Endothelial cell of umbilical vein (primary cell): ENCODE results near the gene FBN3. TPM values are rescaled to one million over a fixed set of nuclear protein-coding genes. Genes with fewer than 3 reads are reported as not detected.

Source experiments
- BruUV-seq: library from RNA; stranded (reverse); fragments of 400-500 nt; replicated peaks from 2 replicates; lab custom pipeline; 2021; lab: Mats Ljungman, UMichigan
- CTCF ChIA-PET: fragments of 300-600, 350-600 bp; sonication (Branson Sonifier 250); formaldehyde crosslinking; loops from one replicate; lab custom pipeline; 2021; ENCODE audit warnings: antibody characterized with exemption, inconsistent platforms; lab: Charles Lee
- POLR2A ChIA-PET: fragments of 300-600, 350-600 bp; sonication (Branson Sonifier 250); formaldehyde crosslinking; loops from one replicate; lab custom pipeline; 2021; ENCODE audit warnings: antibody characterized with exemption, inconsistent platforms; lab: Charles Lee
- DNase-seq: peaks from one replicate; pipeline ENCODE4 v3.0.0-alpha.2; 2011; ENCODE audit warnings: low read depth, low spot score
- FAIRE-seq: peaks from 2 replicates; lab custom pipeline; 2011; peaks lifted over from hg19 to GRCh38; lab: Jason Lieb, UNC
- H2AFZ ChIP-seq: 2 replicates; pipeline ENCODE4 v1.6.0; 2012; ENCODE audit warnings: low read depth, low read length, control low read depth, inconsistent platforms
- H3K27ac ChIP-seq: 2 replicates; pipeline ENCODE4 v1.5.1; 2011; ENCODE audit warnings: low read depth, mild to moderate bottlenecking, control low read depth, low read length, moderate library complexity; ENCODE audit not compliant: insufficient read depth
- H3K27me3 ChIP-seq, 2 experiments: 2 replicates each; pipeline versions ENCODE4 v1.6.0 to v1.6.1; 2011; ENCODE audit warnings: low read length in 2 of 2, mixed read lengths in 1 of 2; ENCODE audit not compliant: control insufficient read depth in 2 of 2, insufficient read depth in 2 of 2
- H3K36me3 ChIP-seq, 2 experiments: 2 replicates in 1 of 2; 3 replicates in 1 of 2; pipeline ENCODE4 v1.5.1; 2011; ENCODE audit warnings: low read length in 2 of 2, mild to moderate bottlenecking in 1 of 2, moderate library complexity in 1 of 2; ENCODE audit not compliant: control insufficient read depth in 2 of 2, insufficient read depth in 2 of 2; ENCODE audit errors: extremely low read depth in 1 of 2
- H3K4me1 ChIP-seq: 3 replicates; pipeline ENCODE4 v1.5.1; 2011; ENCODE audit warnings: mild to moderate bottlenecking, low read length; ENCODE audit not compliant: control insufficient read depth, insufficient read depth; ENCODE audit errors: extremely low read depth
- H3K4me2 ChIP-seq: 2 replicates; pipeline ENCODE4 v1.6.1; 2011; ENCODE audit warnings: low read length, control low read depth, mixed read lengths; ENCODE audit not compliant: insufficient read depth
- H3K4me3 ChIP-seq, 3 experiments: fragments of 200-600 bp in 1 of 3; sonication (generic), shearing (Covaris generic) in 1 of 3; replicated peaks in 1 of 3; 2 replicates each; pipeline ENCODE4 v1.5.1; 2011 to 2016; ENCODE audit warnings: control low read depth in 3 of 3, low read length in 3 of 3, mild to moderate bottlenecking in 2 of 3, inconsistent platforms in 1 of 3, low read depth in 1 of 3, moderate library complexity in 1 of 3; ENCODE audit not compliant: insufficient read depth in 1 of 3
- H3K79me2 ChIP-seq: 2 replicates; pipeline ENCODE4 v1.6.0; 2012; ENCODE audit warnings: low read length, inconsistent platforms; ENCODE audit not compliant: control insufficient read depth, insufficient read depth
- H3K9ac ChIP-seq: replicated peaks from 2 replicates; pipeline ENCODE3; 2011; ENCODE audit warnings: low read length, control low read depth; ENCODE audit not compliant: insufficient read depth; ENCODE audit errors: extremely low read depth
- H3K9me1 ChIP-seq: replicated peaks from 3 replicates; pipeline ENCODE4 v1.6.0; 2011; ENCODE audit warnings: mild to moderate bottlenecking, low read length; ENCODE audit not compliant: control insufficient read depth, insufficient read depth; ENCODE audit errors: extremely low read depth
- H3K9me3 ChIP-seq: replicated peaks from 2 replicates; pipeline ENCODE4 v1.5.1; 2012; ENCODE audit warnings: low read length, inconsistent platforms; ENCODE audit not compliant: control insufficient read depth, insufficient read depth
- H4K20me1 ChIP-seq: replicated peaks from 2 replicates; pipeline ENCODE3; 2011; ENCODE audit warnings: mild to moderate bottlenecking, low read length; ENCODE audit not compliant: control insufficient read depth, insufficient read depth; ENCODE audit errors: extremely low read depth
- EZH2 ChIP-seq: IDR thresholded peaks from 2 replicates; pipeline ENCODE4 v1.6.1; 2012; ENCODE audit warnings: borderline replicate concordance, low read depth, mild to moderate bottlenecking, moderate library complexity, low read length, inconsistent platforms; ENCODE audit not compliant: severe bottlenecking
- FOS ChIP-seq: IDR thresholded peaks from 2 replicates; pipeline ENCODE4 v1.6.1; 2011; ENCODE audit warnings: mild to moderate bottlenecking, low read length, moderate library complexity, borderline replicate concordance; ENCODE audit not compliant: insufficient read depth
- GATA2 ChIP-seq: IDR thresholded peaks from 2 replicates; pipeline ENCODE4 v1.7.0; 2011; ENCODE audit warnings: low read depth, mild to moderate bottlenecking, moderate library complexity, mixed read lengths, low read length; ENCODE audit not compliant: insufficient read length, insufficient read depth
- JUN ChIP-seq: IDR thresholded peaks from 2 replicates; pipeline ENCODE4 v1.6.1; 2011; ENCODE audit warnings: borderline replicate concordance, low read depth; ENCODE audit not compliant: insufficient read length, insufficient read depth
- MYC ChIP-seq: IDR thresholded peaks from one replicate; pipeline ENCODE4 v1.6.1; 2011; ENCODE audit warnings: mild to moderate bottlenecking, low read depth, low read length
- POLR2A ChIP-seq: IDR thresholded peaks from 2 replicates; pipeline ENCODE4 v1.6.1; 2012; ENCODE audit warnings: low read depth, mild to moderate bottlenecking, control low read depth, low read length
- POLR2AphosphoS5 ChIP-seq: IDR thresholded peaks from 2 replicates; pipeline ENCODE4 v1.6.1; 2012; ENCODE audit warnings: low read depth, mild to moderate bottlenecking, control low read depth, low read length, moderate library complexity; ENCODE audit not compliant: insufficient read depth
- dilution Hi-C: fragments of 300-500 bp; cut with MboI; formaldehyde crosslinking; loops from one replicate; pipeline ENCODE4 v1.15.0; 2019; ENCODE audit warnings: low sequenced_read_pairs; ENCODE audit not compliant: extremely low pct_ligation_motif_present
- intact Hi-C: fragments of 100-400 bp; cut with micrococcal nuclease; formaldehyde crosslinking; loops from one replicate; pipeline ENCODE4 v1.10.0; 2022
- polyA plus RNA-seq, 4 experiments: library from polyadenylated mRNA; depleted of rRNA in 3 of 4; stranded (reverse) in 3 of 4; unstranded in 1 of 4; fragments of >200 nt; gene quantifications; 2 replicates each; pipeline versions ENCODE4 v1.2.1 to v1.2.3, GENCODE V29; 2011 to 2012; ENCODE audit warnings: missing spikeins in 1 of 4
- total RNA-seq: library from RNA; stranded (reverse); gene quantifications from 2 replicates; pipeline ENCODE4 v1.2.3, GENCODE V29; 2021
- TF ChIP-seq, protein P1 (sequence below), 2 donors: IDR thresholded peaks; 1 replicate in 1 of 2; 2 replicates in 1 of 2; pipeline ENCODE4 v1.5.1; 2011; ENCODE audit warnings: low read length in 2 of 2, mild to moderate bottlenecking in 2 of 2, moderate library complexity in 2 of 2, control low read depth in 1 of 2, inconsistent platforms in 1 of 2, low read depth in 1 of 2; ENCODE audit not compliant: insufficient read depth in 1 of 2; ENCODE audit errors: extremely low read depth in 1 of 2
- TF ChIP-seq, protein P2 (sequence below): IDR thresholded peaks from 2 replicates; pipeline ENCODE4 v1.6.1; 2011; ENCODE audit not compliant: insufficient read depth, insufficient read length

The FBN3 gene
- total and polyA plus RNA-seq, 2 donors (not counting 3 experiments of a cell fraction or from before 2014, with no cell fraction given), result not detected

DNA sequence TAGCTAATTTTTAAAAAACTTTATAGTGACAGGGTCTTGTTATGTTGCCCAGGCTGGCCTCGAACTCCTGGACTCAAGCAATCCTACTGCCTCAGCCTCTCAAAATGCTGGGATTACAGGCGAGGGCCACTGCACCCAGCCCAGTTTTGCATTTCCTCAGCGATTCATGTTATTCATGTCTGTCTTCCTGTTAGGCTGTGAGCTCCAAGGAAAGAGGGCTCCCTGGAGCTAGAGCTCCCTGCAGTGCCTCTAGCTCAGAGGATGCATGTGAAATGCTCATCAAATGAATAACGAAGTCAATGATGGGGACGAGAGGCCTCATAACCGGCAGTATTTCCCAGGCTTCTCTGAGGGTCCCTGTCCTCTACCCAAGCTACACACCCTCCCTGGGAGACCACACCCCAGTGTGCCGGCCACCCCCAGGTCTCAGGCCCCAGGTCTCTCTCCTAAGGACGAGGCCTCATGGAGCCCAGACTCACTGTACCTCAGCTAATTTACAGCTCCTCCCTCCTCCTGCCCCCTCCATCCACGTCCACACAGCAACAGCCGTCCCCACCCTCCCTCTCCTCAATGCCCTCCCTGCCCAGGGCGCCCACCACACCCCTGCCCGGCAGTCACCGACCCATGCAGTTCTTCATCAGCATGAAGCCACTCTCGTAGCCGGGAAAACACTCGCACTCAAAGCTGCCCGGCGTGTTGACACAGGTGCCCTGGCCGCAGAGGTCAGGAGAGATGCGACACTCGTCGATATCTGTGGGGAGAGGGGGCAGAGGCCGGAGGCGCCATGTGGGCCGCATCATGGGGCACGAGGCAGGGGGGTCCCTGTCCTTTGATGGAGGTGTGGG is 28.5 kb downstream of the FBN3 start:
- H3K9me3 ChIP-seq, result no peaks in the 10 kb centered on the region

DNA sequence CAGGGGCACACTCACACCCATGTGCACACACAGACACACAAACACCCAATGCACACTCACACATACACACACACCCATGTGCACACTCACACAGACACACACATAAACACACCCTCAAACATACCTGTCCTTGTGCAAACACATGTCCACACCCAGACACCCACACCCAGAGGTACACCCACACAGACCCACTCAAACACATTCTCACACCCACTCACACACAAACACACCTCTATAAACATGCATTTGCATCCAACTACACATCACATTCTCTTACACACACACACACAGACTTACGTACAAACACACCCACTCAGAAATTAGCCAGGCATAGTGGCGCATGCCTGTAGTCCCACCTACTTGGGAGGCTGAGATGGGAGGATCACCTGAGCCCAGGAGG is 31.4 kb downstream of the FBN3 start:
- Histone ChIP-seq H3K27me3 (no peaks in the 10 kb centered on the region), H3K9ac (no peak overlapping the region), H4K20me1 (no peaks in the 10 kb centered on the region), H3K9me1 (no peaks in the 10 kb centered on the region), H3K79me2 (no peaks in the 10 kb centered on the region), H3K9me3 (no peaks in the 10 kb centered on the region), H2AFZ (no peak overlapping the region), H3K4me2 (no peak overlapping the region), H3K4me1 (no peaks in the 10 kb centered on the region), H3K4me3 (no peak overlapping the region), H3K27ac (no peak overlapping the region), H3K36me3 (no peaks in the 10 kb centered on the region)
- dilution Hi-C loops, result no loop called here
- POLR2A ChIA-PET, result no interaction called here
- DNase-seq, result no peak
- BruUV-seq, result no TSS peak
- CTCF ChIA-PET, result no interaction called here
- no peak for FAIRE-seq
- TF ChIP-seq GATA2 (no peak), FOS (no peak), MYC (no peak), JUN (no peak), POLR2A (no peak), EZH2 (no peak), POLR2AphosphoS5 (no peak)
- TF ChIP-seq, protein P1, sequence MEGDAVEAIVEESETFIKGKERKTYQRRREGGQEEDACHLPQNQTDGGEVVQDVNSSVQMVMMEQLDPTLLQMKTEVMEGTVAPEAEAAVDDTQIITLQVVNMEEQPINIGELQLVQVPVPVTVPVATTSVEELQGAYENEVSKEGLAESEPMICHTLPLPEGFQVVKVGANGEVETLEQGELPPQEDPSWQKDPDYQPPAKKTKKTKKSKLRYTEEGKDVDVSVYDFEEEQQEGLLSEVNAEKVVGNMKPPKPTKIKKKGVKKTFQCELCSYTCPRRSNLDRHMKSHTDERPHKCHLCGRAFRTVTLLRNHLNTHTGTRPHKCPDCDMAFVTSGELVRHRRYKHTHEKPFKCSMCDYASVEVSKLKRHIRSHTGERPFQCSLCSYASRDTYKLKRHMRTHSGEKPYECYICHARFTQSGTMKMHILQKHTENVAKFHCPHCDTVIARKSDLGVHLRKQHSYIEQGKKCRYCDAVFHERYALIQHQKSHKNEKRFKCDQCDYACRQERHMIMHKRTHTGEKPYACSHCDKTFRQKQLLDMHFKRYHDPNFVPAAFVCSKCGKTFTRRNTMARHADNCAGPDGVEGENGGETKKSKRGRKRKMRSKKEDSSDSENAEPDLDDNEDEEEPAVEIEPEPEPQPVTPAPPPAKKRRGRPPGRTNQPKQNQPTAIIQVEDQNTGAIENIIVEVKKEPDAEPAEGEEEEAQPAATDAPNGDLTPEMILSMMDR (IDR thresholded peaks at IDR 0.05; ENCODE audit: extremely low read depth in 1 of 2, insufficient read depth in 1 of 2, low read depth in 1 of 2, low read length in 2 of 2), result no peak
- TF ChIP-seq, protein P2, sequence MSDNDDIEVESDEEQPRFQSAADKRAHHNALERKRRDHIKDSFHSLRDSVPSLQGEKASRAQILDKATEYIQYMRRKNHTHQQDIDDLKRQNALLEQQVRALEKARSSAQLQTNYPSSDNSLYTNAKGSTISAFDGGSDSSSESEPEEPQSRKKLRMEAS, result no peak
- intact Hi-C loops, result no loop called here

More for the DNA sequence above, 28.5 kb downstream of the FBN3 start:
- BruUV-seq, result no TSS peak
- Histone ChIP-seq H3K4me1 (no peaks in the 10 kb centered on the region), H3K4me2 (no peak overlapping the region), H3K79me2 (no peaks in the 10 kb centered on the region), H3K9me1 (no peaks in the 10 kb centered on the region), H3K4me3 (no peak overlapping the region), H4K20me1 (no peaks in the 10 kb centered on the region), H3K36me3 (no peaks in the 10 kb centered on the region), H3K27me3 (no peaks in the 10 kb centered on the region), H3K27ac (no peak overlapping the region), H3K9ac (no peak overlapping the region), H2AFZ (no peak overlapping the region)
- no peak for TF ChIP-seq EZH2
- POLR2A ChIA-PET, result no interaction called here
- DNase-seq (no peak), FAIRE-seq (no peak)
- intact Hi-C loops, result no loop called here
- CTCF ChIA-PET, result no interaction called here
- dilution Hi-C loops, result no loop called here
